GM23338 (cell line): ENCODE data around the gene TDO2.

Source experiments
- CREB1 ChIP-seq: fragments of 250-450 bp; sonication (Bioruptor Pico); IDR thresholded peaks from 2 replicates; pipeline ENCODE4 v1.5.0; 2020; ENCODE audit warnings: low read depth, mild to moderate bottlenecking, moderate library complexity
- CTCF ChIP-seq, 2 experiments: fragments of 200-600 bp in 1 of 2; sonication (generic) in 1 of 2; conservative IDR thresholded peaks; 2 replicates each; pipeline versions ENCODE4 v1.5.1 to v1.6.1; 2016 to 2017; ENCODE audit warnings: antibody characterized with exemption in 2 of 2, low read depth in 2 of 2, mild to moderate bottlenecking in 2 of 2, moderate library complexity in 1 of 2
- ETS1 ChIP-seq: IDR thresholded peaks from 2 replicates; pipeline ENCODE4 v1.6.1; 2016; ENCODE audit warnings: antibody characterized with exemption
- EZH2 ChIP-seq: fragments of 200-600 bp; sonication (generic); IDR thresholded peaks from one replicate; pipeline ENCODE4 v1.8.0; 2017; ENCODE audit warnings: antibody characterized with exemption, mild to moderate bottlenecking, low read depth; ENCODE audit not compliant: unreplicated experiment
- EZH2phosphoT487 ChIP-seq: fragments of 200-600 bp; sonication (generic); IDR thresholded peaks from one replicate; pipeline ENCODE4 v1.8.1; 2018; ENCODE audit warnings: antibody characterized with exemption; ENCODE audit not compliant: unreplicated experiment
- JUNB ChIP-seq: IDR thresholded peaks from one replicate; pipeline ENCODE4 v1.6.1; 2016; ENCODE audit warnings: antibody characterized with exemption; ENCODE audit not compliant: unreplicated experiment
- NANOG ChIP-seq: IDR thresholded peaks from 2 replicates; pipeline ENCODE4 v1.6.1; 2016; ENCODE audit warnings: antibody characterized with exemption, borderline replicate concordance
- POLR2AphosphoS5 ChIP-seq: IDR thresholded peaks from 2 replicates; pipeline ENCODE4 v1.6.1; 2016; ENCODE audit warnings: antibody characterized with exemption, low read depth
- REST ChIP-seq: IDR thresholded peaks from one replicate; pipeline ENCODE4 v1.6.1; 2018; ENCODE audit warnings: antibody characterized with exemption; ENCODE audit not compliant: unreplicated experiment
- STAT1 ChIP-seq: IDR thresholded peaks from one replicate; pipeline ENCODE4 v1.6.1; 2016; ENCODE audit warnings: antibody characterized with exemption; ENCODE audit not compliant: unreplicated experiment
- ZNF114 ChIP-seq: fragments of 250-450 bp; sonication (Bioruptor Pico); IDR thresholded peaks from 2 replicates; pipeline ENCODE4 v1.5.0; 2020; ENCODE audit warnings: mild to moderate bottlenecking, moderate library complexity

GRCh38 chr4:155855897-155856296, 47.6 kb upstream of the TDO2 start:
- TF ChIP-seq JUNB (no peak), CTCF (conservative IDR thresholded peaks at IDR 0.05; ENCODE audit: low read depth in 2 of 2) (no peak), NANOG (no peak), REST (no peak), POLR2AphosphoS5 (no peak), CREB1 (CRISPR knock-in tag) (no peak), EZH2 (no peak), STAT1 (no peak), EZH2phosphoT487 (no peak), ZNF114 (CRISPR knock-in tag) (no peak), ETS1 (no peak)
